ENCODE data around the gene PPP1R37. TPM values are rescaled to one million over a fixed set of nuclear protein-coding genes. Genes with fewer than 3 reads are reported as not detected.

Gene PPP1R37
- total and polyA plus RNA-seq, 2 of the 8 experiments (the other 6 are each of a cell fraction or from before 2014, with no cell fraction given) = 14.6 to 25.7 TPM

DNA sequence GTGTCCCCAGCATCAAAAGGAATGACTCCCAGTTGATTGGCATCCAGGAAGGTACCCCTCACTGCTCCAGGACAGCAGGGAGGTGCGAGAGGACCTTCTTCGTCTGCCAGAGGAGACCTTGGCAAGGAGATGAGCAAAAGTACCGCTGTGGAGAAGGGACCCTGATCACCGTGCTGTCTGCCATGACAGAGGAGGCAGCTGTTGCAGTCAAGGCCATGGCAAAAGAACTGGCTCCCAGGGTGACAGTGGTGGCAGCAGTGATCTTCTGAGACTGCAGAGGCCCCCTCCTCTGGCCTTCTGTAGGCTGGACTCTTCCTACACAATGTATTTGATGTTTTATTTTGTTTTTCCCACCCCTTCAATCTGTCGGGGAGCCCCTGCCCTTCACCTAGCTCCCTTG lies 35.8 kb downstream of the PPP1R37 start:
- H2BK15ac ChIP-seq (ENCODE audit: low read length) = no peak overlapping the region
- no peak overlapping the region for H3K23ac ChIP-seq (ENCODE audit: insufficient read length)
- WGBS, 2 experiments (ENCODE audit: extremely low coverage in 1 of 2, insufficient coverage in 1 of 2, insufficient read length in 1 of 2, insufficient replicate concordance in 2 of 2, low coverage in 1 of 2, low lambda C conversion rate in 2 of 2, missing lambda C conversion rate in 1 of 2) = 92% methylated on average over 5 of the region's 5 CpGs; no CpG with 5 or more reads in 1 of the 2 experiments
- H3K4me2 ChIP-seq (ENCODE audit: insufficient read depth in 1 of 2, low read depth in 2 of 2, low read length in 2 of 2) = no peak overlapping the region
- no peak overlapping the region for H3K14ac ChIP-seq (ENCODE audit: insufficient read length)
- H2BK120ac ChIP-seq (replicated peaks; ENCODE audit: low read depth, low read length) = no peak overlapping the region
- FAIRE-seq (no peak), DNase-seq (ENCODE audit: low read depth in 1 of 2, low spot score in 2 of 2) (no peak)
- no peak overlapping the region for H3K4me3 ChIP-seq (ENCODE audit: extremely low read depth in 1 of 4, insufficient read depth in 2 of 4, low read depth in 3 of 4, low read length in 4 of 4)
- H3K79me2 ChIP-seq (ENCODE audit: control insufficient read depth in 1 of 2, insufficient read depth in 2 of 2, low read length in 2 of 2) = peaks cover 0 to 42% of the 10 kb centered on the region in 2 experiments; a peak in 2 of 4 replicates
- no peak overlapping the region for H3K4ac ChIP-seq (replicated peaks; ENCODE audit: insufficient read length, low read depth, low read length)
- no peak overlapping the region for H2AFZ ChIP-seq (ENCODE audit: low read length)
- no peaks in the 10 kb centered on the region; a peak in 1 of 7 replicates for H3K27me3 ChIP-seq (replicated peaks in 1 of 4; ENCODE audit: control insufficient read depth in 3 of 4, extremely low read depth in 1 of 4, insufficient read depth in 3 of 4, low read length in 3 of 4)
- no peak overlapping the region for H2BK5ac ChIP-seq (ENCODE audit: low read depth, low read length)
- no peak overlapping the region for H2BK12ac ChIP-seq (ENCODE audit: low read depth, low read length)
- H2BK20ac ChIP-seq (ENCODE audit: low read length) = no peak overlapping the region
- H3K56ac ChIP-seq (replicated peaks; ENCODE audit: insufficient read length, low read depth, low read length) = no peak overlapping the region
- H3K27ac ChIP-seq (ENCODE audit: low read depth, low read length) = no peak overlapping the region
- POLR2A ChIA-PET (ENCODE audit: partially characterized antibody) = interaction anchor here (0.9 kb wide), 1 partner anchor 39 kb away, joined by 3 read pairs; no protein-coding TSS in a partner anchor
- no peaks in the 10 kb centered on the region for H3K36me3 ChIP-seq (ENCODE audit: control insufficient read depth in 2 of 4, insufficient read depth in 4 of 4, low read length in 3 of 4)
- peaks cover 17 to 32% of the 10 kb centered on the region in 2 experiments for H4K20me1 ChIP-seq (replicated peaks in 1 of 2; ENCODE audit: control insufficient read depth in 1 of 2, insufficient read depth in 2 of 2, low read length in 2 of 2)
- no peak overlapping the region for H4K91ac ChIP-seq (replicated peaks; ENCODE audit: insufficient read length, low read length)
- no peak overlapping the region; a peak in 1 of 7 replicates for H3K9ac ChIP-seq (replicated peaks in 1 of 4; ENCODE audit: extremely low read depth in 1 of 4, low read depth in 3 of 4, low read length in 3 of 4)
- H4K5ac ChIP-seq (ENCODE audit: insufficient read length, low read depth, low read length) = no peak overlapping the region
- CTCF ChIA-PET (ENCODE audit: partially characterized antibody) = interaction anchor here (1.3 kb wide), 1 partner anchor 37 kb away, joined by 3 read pairs; no protein-coding TSS in a partner anchor
- no peak overlapping the region for H4K8ac ChIP-seq (ENCODE audit: extremely low read depth, insufficient read depth, low read length)
- no peak overlapping the region for H2AK5ac ChIP-seq (ENCODE audit: low read depth, low read length)
- peaks cover 0 to 10% (median 7%) of the 10 kb centered on the region in 4 experiments; a peak in 6 of 7 replicates for H3K4me1 ChIP-seq (replicated peaks in 1 of 4; ENCODE audit: control insufficient read depth in 3 of 4, insufficient read depth in 4 of 4, low read length in 3 of 4)
- no peak overlapping the region for H3K18ac ChIP-seq (ENCODE audit: extremely low read depth, low read length)
- no peaks in the 10 kb centered on the region for H3K23me2 ChIP-seq (ENCODE audit: low read depth, low read length)
- peaks cover 23% of the 10 kb centered on the region for H3K79me1 ChIP-seq (ENCODE audit: low read depth, low read length)
- no peaks in the 10 kb centered on the region for H3K9me3 ChIP-seq (ENCODE audit: insufficient read depth in 2 of 2, low read depth in 1 of 2, low read length in 1 of 2)
- no peak for TF ChIP-seq MAX (IDR thresholded peaks at IDR 0.05)
- no peak for TF ChIP-seq PHF8 (conservative IDR thresholded peaks at IDR 0.05; ENCODE audit: low read depth, low read length)
- no peak for TF ChIP-seq CBX5 (IDR thresholded peaks at IDR 0.05; ENCODE audit: low read depth, low read length)
- no peak for TF ChIP-seq POLR2A (IDR thresholded peaks at IDR 0.05; ENCODE audit: control extremely low read depth in 1 of 2, low read depth in 2 of 2, low read length in 2 of 2)
- TF ChIP-seq CTBP2 (IDR thresholded peaks at IDR 0.05; ENCODE audit: borderline replicate concordance, insufficient read depth, insufficient read length, low read length) = no peak
- no peak for TF ChIP-seq RNF2 (IDR thresholded peaks at IDR 0.05; ENCODE audit: borderline replicate concordance, low read depth, low read length, missing control alignments, poor library complexity, severe bottlenecking)
- no peak for TF ChIP-seq GABPA (IDR thresholded peaks at IDR 0.05; ENCODE audit: borderline replicate concordance, insufficient read depth, low read length)
- TF ChIP-seq KDM5A (IDR thresholded peaks at IDR 0.05; ENCODE audit: low read length) = no peak
